CD14-positive monocyte (primary cell): ENCODE results near the gene GRIK3. TPM values are rescaled to one million over a fixed set of nuclear protein-coding genes. Genes with fewer than 3 reads are reported as not detected.

Source experiments
- DNase-seq, 3 donors: peaks; one replicate each; pipeline ENCODE4 v3.0.0-alpha.2; 2011 to 2022
- H2AFZ ChIP-seq: 2 replicates; pipeline ENCODE4 v1.6.0; 2012; ENCODE audit warnings: mild to moderate bottlenecking, low read depth, low read length, inconsistent platforms; ENCODE audit not compliant: insufficient read depth, poor library complexity, severe bottlenecking
- H3K27ac ChIP-seq, 2 donors: 1 replicate in 1 of 2; 2 replicates in 1 of 2; pipeline ENCODE4 v1.5.1; 2012 to 2013; ENCODE audit warnings: low read length in 2 of 2, control low read depth in 1 of 2, inconsistent platforms in 1 of 2, low read depth in 1 of 2, mild to moderate bottlenecking in 1 of 2
- H3K27me3 ChIP-seq, 2 donors: one replicate each; pipeline versions ENCODE4 v1.6.0 to v1.6.1; 2011 to 2013; ENCODE audit warnings: low read length in 2 of 2; ENCODE audit not compliant: control insufficient read depth in 2 of 2, insufficient read depth in 2 of 2
- H3K36me3 ChIP-seq, 2 donors: replicated peaks in 1 of 2; 1 replicate in 1 of 2; 2 replicates in 1 of 2; pipeline versions ENCODE4 v1.5.1 to v1.6.1; 2012 to 2013; ENCODE audit warnings: low read length in 2 of 2, control low read depth in 1 of 2, inconsistent platforms in 1 of 2, mild to moderate bottlenecking in 1 of 2; ENCODE audit not compliant: insufficient read depth in 2 of 2, control insufficient read depth in 1 of 2
- H3K4me1 ChIP-seq, 2 donors: 1 replicate in 1 of 2; 2 replicates in 1 of 2; pipeline versions ENCODE4 v1.5.1 to v1.6.1; 2012 to 2013; ENCODE audit warnings: low read length in 2 of 2, control low read depth in 1 of 2, inconsistent platforms in 1 of 2, mild to moderate bottlenecking in 1 of 2, moderate library complexity in 1 of 2; ENCODE audit not compliant: insufficient read depth in 2 of 2, control insufficient read depth in 1 of 2
- H3K4me2 ChIP-seq: replicated peaks from 2 replicates; pipeline ENCODE3; 2012; ENCODE audit warnings: low read length, moderate library complexity, mild to moderate bottlenecking; ENCODE audit not compliant: poor library complexity, severe bottlenecking; ENCODE audit errors: extremely low read depth
- H3K4me3 ChIP-seq, 3 experiments: fragments of 200-600 bp in 1 of 3; sonication (generic) in 1 of 3; replicated peaks in 1 of 3; 1 replicate in 2 of 3; 2 replicates in 1 of 3; pipeline ENCODE4 v1.5.1; 2011 to 2013; ENCODE audit warnings: low read length in 3 of 3, mild to moderate bottlenecking in 3 of 3, control low read depth in 2 of 3, low read depth in 2 of 3, inconsistent platforms in 1 of 3, moderate library complexity in 1 of 3
- H3K79me2 ChIP-seq: 2 replicates; pipeline ENCODE4 v1.6.0; 2012; ENCODE audit warnings: mild to moderate bottlenecking, control low read depth, inconsistent platforms, low read length, moderate library complexity; ENCODE audit not compliant: insufficient read depth
- H3K9ac ChIP-seq: 2 replicates; pipeline ENCODE4 v1.6.0; 2017; ENCODE audit warnings: low read length, mild to moderate bottlenecking; ENCODE audit not compliant: insufficient read depth, poor library complexity, severe bottlenecking
- H3K9me3 ChIP-seq, 2 donors: replicated peaks in 1 of 2; 1 replicate in 1 of 2; 2 replicates in 1 of 2; pipeline versions ENCODE4 v1.5.1 to v1.6.1; 2012 to 2013; ENCODE audit warnings: low read length in 2 of 2, control low read depth in 1 of 2; ENCODE audit not compliant: control insufficient read depth in 1 of 2, insufficient read depth in 1 of 2
- H4K20me1 ChIP-seq: 2 replicates; pipeline ENCODE4 v1.6.0; 2012; ENCODE audit warnings: mild to moderate bottlenecking, low read length, control low read depth, moderate library complexity; ENCODE audit not compliant: insufficient read depth
- H3K27ac Mint-ChIP-seq, 7 donors: one replicate each; pipeline ENCODE4 v1.8.0; 2020; ENCODE audit warnings: mild to moderate bottlenecking in 7 of 7, mixed read lengths in 7 of 7, moderate library complexity in 6 of 7, inconsistent platforms in 2 of 7
- H3K27me3 Mint-ChIP-seq, 3 donors: one replicate each; pipeline ENCODE4 v1.8.0; 2021 to 2022; ENCODE audit warnings: low read depth in 3 of 3, mild to moderate bottlenecking in 3 of 3, mixed read lengths in 3 of 3, moderate library complexity in 3 of 3, inconsistent platforms in 1 of 3
- H3K36me3 Mint-ChIP-seq, 2 donors: one replicate each; pipeline ENCODE4 v1.8.0; 2020; ENCODE audit warnings: mixed read lengths in 2 of 2, inconsistent platforms in 1 of 2, mild to moderate bottlenecking in 1 of 2
- H3K4me1 Mint-ChIP-seq: one replicate; pipeline ENCODE4 v1.8.0; 2020; ENCODE audit warnings: mild to moderate bottlenecking, mixed read lengths
- H3K4me3 Mint-ChIP-seq, 2 donors: one replicate each; pipeline ENCODE4 v1.8.0; 2020; ENCODE audit warnings: mild to moderate bottlenecking in 2 of 2, mixed read lengths in 2 of 2, moderate library complexity in 1 of 2
- H3K9me3 Mint-ChIP-seq, 7 donors: one replicate each; pipeline ENCODE4 v1.8.0; 2020 to 2022; ENCODE audit warnings: mixed read lengths in 7 of 7, mild to moderate bottlenecking in 6 of 7, moderate library complexity in 6 of 7, inconsistent platforms in 2 of 7
- WGBS: methylation state at CpG from one replicate; pipeline ENCODE4 v1.1.5; 2013; ENCODE audit warnings: missing lambda C conversion rate; ENCODE audit not compliant: insufficient coverage; 5-methylcytosine and 5-hydroxymethylcytosine counted together
- intact Hi-C, 2 donors: fragments of 100-400 bp; cut with micrococcal nuclease; formaldehyde crosslinking; loops; one replicate each; pipeline versions ENCODE4 v1.15.0 to v1.15.1; 2023
- polyA plus RNA-seq, 3 donors: library from polyadenylated mRNA; depleted of rRNA in 1 of 3; unstranded in 2 of 3; stranded (reverse) in 1 of 3; fragments of 300-500 nt in 2 of 3; fragments of >200 nt in 1 of 3; fragmentation: Illumina TruSeq in 2 of 3; gene quantifications; 1 replicate in 2 of 3; 2 replicates in 1 of 3; pipeline ENCODE4 v1.2.3, GENCODE V29; 2012 to 2021
- TF ChIP-seq, protein P1 (sequence below): fragments of 200-600 bp; IDR thresholded peaks from one replicate; pipeline ENCODE4 v1.8.0; 2022; ENCODE audit warnings: antibody characterized with exemption, mild to moderate bottlenecking

GRIK3 gene
- polyA plus RNA-seq, 3 donors, result not detected

DNA sequence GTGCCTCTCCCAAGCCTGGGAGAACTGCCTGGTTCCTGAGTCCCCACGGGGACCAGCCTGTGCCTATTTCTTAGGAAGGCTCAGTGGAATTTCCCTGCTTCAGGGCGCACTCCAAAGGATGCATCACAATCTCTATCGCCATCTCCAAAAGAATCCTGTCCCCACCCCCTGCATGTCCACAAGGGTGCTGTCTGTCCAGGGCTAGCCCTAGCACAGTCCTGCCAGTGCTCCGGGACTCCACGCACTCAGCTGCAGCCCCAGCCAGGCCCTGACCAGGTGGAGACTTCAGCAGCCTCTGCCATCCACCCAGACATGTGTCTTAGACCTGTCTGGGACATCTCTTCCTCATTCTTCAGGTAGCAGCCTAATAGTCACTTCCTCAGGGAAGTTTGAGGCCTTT lies 199.7 kb downstream of the GRIK3 start:
- Histone ChIP-seq H3K36me3 (no peaks in the 10 kb centered on the region), H3K4me2 (no peak overlapping the region), H3K79me2 (no peaks in the 10 kb centered on the region), H3K4me1 (no peaks in the 10 kb centered on the region), H4K20me1 (no peaks in the 10 kb centered on the region), H3K27me3 (no peaks in the 10 kb centered on the region), H3K9me3 (no peaks in the 10 kb centered on the region), H3K9ac (no peak overlapping the region), H3K27ac (no peak overlapping the region), H3K4me3 (no peak overlapping the region), H2AFZ (no peak overlapping the region)
- Mint-ChIP-seq H3K4me1 (no peaks in the 10 kb centered on the region), H3K27ac (no peak overlapping the region), H3K27me3 (peaks cover 10 to 18% (median 12%) of the 10 kb centered on the region in 3 donors), H3K36me3 (no peaks in the 10 kb centered on the region), H3K4me3 (no peak overlapping the region), H3K9me3 (no peaks in the 10 kb centered on the region)
- DNase-seq, result no peak
- 94% methylated on average over 5 of the region's 5 CpGs for WGBS
- TF ChIP-seq, protein P1, sequence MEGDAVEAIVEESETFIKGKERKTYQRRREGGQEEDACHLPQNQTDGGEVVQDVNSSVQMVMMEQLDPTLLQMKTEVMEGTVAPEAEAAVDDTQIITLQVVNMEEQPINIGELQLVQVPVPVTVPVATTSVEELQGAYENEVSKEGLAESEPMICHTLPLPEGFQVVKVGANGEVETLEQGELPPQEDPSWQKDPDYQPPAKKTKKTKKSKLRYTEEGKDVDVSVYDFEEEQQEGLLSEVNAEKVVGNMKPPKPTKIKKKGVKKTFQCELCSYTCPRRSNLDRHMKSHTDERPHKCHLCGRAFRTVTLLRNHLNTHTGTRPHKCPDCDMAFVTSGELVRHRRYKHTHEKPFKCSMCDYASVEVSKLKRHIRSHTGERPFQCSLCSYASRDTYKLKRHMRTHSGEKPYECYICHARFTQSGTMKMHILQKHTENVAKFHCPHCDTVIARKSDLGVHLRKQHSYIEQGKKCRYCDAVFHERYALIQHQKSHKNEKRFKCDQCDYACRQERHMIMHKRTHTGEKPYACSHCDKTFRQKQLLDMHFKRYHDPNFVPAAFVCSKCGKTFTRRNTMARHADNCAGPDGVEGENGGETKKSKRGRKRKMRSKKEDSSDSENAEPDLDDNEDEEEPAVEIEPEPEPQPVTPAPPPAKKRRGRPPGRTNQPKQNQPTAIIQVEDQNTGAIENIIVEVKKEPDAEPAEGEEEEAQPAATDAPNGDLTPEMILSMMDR, result no peak
- intact Hi-C loops, result no loop called here

DNA sequence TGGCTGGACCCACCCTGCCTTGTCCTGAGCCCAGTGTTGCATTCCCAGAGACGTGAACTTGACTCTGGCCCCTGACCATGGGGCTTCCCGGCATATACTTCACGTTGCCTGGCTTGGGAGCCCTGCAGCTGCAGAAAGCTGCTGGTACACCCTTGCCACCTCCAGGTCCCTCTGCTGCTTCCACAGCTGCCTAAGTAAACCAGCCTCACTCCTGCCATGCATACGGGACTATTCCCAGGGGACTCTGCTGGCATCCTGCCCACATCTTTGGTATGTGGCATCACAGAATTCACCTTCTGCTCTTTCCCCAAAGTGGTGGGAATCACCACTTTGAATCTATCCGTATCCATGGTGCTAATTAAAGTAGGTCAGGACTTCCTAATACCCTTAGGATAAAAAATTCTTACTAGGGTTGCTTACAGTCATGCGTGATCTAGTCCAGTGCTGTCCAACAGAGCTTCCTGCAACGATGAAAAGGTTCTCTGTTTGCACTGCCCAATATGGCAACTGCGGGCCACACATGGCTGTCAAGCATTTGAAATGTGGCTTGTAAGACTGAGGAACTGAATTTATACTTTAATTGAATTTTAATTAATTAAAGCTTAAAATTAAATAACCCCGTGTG lies 203.0 kb downstream of the GRIK3 start:
- Histone ChIP-seq H3K4me3 (no peak overlapping the region), H4K20me1 (no peaks in the 10 kb centered on the region), H3K4me2 (no peak overlapping the region), H3K27me3 (no peaks in the 10 kb centered on the region), H2AFZ (no peak overlapping the region), H3K9ac (no peak overlapping the region), H3K27ac (no peak overlapping the region), H3K36me3 (no peaks in the 10 kb centered on the region), H3K79me2 (no peaks in the 10 kb centered on the region), H3K9me3 (no peaks in the 10 kb centered on the region), H3K4me1 (no peaks in the 10 kb centered on the region)
- Mint-ChIP-seq H3K4me1 (no peaks in the 10 kb centered on the region), H3K4me3 (no peak overlapping the region), H3K9me3 (peaks cover 0 to 3% (median 0%) of the 10 kb centered on the region in 7 donors), H3K27me3 (peaks cover 12 to 17% (median 13%) of the 10 kb centered on the region in 3 donors), H3K36me3 (no peaks in the 10 kb centered on the region), H3K27ac (no peak overlapping the region)
- TF ChIP-seq, protein P1, result no peak
- DNase-seq, result no peak
- WGBS, result 92% methylated on average over 5 of the region's 9 CpGs
- intact Hi-C loops, result no loop called here
